ENCODE results near the gene SMTNL2.

SMTNL2 gene

GRCh38 chr17:4584101-4584916 is at the start of gene SMTNL2:
TSS of gene SMTNL2 (plus strand) at chr17:4584529. CDS start at chr17:4584606, 77 bp downstream.
- H3K4me3 Mint-ChIP-seq = peak within 1 kb of the TSS; percentile 55
- CTCF ChIA-PET = no interaction called here
- no peaks in the 10 kb centered on the region for H3K9me3 Mint-ChIP-seq
- no peaks in the 10 kb centered on the region for H3K36me3 Mint-ChIP-seq
- H3K4me1 Mint-ChIP-seq = peaks cover 7% of the 10 kb centered on the region
- peak; percentile 37 for DNase-seq
- H3K27ac Mint-ChIP-seq = no peak within 1 kb of the TSS
- peaks cover 71% of the 10 kb centered on the region for H3K27me3 Mint-ChIP-seq

GRCh38 chr17:4534928-4535666 is 49.2 kb upstream of the SMTNL2 start:
- Mint-ChIP-seq H3K4me1 (no peaks in the 10 kb centered on the region), H3K27me3 (peaks cover 36% of the 10 kb centered on the region), H3K9me3 (no peaks in the 10 kb centered on the region), H3K27ac (no peak overlapping the region), H3K36me3 (no peaks in the 10 kb centered on the region), H3K4me3 (no peak overlapping the region)
- CTCF ChIA-PET = no interaction called here
- DNase-seq = no peak

DNA sequence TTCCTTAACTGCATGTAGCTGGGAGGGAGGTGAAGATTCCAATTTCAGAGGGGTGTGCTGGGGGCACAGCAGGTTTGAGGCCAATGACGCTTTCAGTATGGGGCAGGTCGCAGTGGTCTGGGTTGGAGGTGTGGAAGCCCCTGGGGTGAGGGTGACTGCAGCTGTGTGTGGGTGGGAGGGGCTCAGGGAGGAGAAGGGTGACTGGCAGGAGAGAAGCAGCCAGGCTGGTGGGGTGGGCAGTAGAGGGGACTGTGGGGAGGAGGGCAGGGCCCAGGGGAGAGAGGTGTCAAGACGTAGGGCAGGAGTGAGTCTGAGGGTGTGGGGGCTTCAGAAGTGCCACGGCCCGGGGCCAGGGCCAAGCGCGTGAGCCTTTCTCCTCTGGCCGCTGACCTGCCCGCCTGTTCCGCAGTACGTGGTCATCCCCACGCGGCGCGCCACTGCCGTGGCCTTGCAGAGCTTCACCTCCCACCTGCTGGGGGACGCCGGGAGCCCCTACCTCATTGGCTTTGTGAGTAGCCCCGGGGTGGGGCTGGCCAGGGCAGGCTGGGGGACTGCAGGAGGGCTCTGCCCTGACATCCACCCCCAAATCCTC is 48.6 kb upstream of the SMTNL2 start:
- Mint-ChIP-seq H3K36me3 (no peaks in the 10 kb centered on the region), H3K27me3 (peaks cover 29% of the 10 kb centered on the region), H3K4me3 (no peak overlapping the region), H3K27ac (no peak overlapping the region), H3K4me1 (no peaks in the 10 kb centered on the region), H3K9me3 (no peaks in the 10 kb centered on the region)
- CTCF ChIA-PET = no interaction called here
- DNase-seq = no peak

DNA sequence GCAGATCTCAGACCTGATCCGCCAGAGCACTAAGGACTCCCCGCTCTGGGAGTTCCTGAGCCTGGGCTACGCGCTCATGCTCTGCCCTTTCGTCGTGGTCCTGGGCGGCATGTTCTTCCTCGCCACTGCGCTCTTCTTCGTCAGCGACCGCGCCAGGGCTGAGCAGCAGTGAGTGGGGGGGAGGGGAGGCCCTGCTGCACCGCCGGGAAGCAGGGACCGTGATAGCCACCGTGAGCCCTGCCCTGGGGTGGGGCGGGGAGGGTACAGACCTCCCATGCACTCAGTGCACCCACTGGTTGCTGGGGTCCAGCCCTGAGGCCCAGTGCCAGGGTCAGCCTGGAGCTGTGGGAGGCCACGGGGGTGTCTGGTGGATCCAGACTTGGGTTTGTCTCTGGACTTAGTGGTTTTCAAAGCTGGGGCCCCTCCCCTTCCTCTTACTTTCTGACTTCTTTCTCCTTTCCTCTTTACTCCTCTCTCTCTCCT is 48.0 kb upstream of the SMTNL2 start:
- DNase-seq = no peak
- peaks cover 23% of the 10 kb centered on the region for H3K27me3 Mint-ChIP-seq
- no peaks in the 10 kb centered on the region for H3K4me1 Mint-ChIP-seq
- no peak overlapping the region for H3K4me3 Mint-ChIP-seq
- H3K27ac Mint-ChIP-seq = no peak overlapping the region
- no peaks in the 10 kb centered on the region for H3K9me3 Mint-ChIP-seq
- H3K36me3 Mint-ChIP-seq = peaks cover under 1% of the 10 kb centered on the region
- CTCF ChIA-PET = interaction anchor here (0.6 kb wide), 1 partner anchor 106 kb away, joined by 3 read pairs; no protein-coding TSS in a partner anchor

GRCh38 chr17:4536742-4537411 is 47.5 kb upstream of the SMTNL2 start:
- H3K36me3 Mint-ChIP-seq = peaks cover 3% of the 10 kb centered on the region
- CTCF ChIA-PET = interaction anchor here (0.6 to 1.4 kb wide), 2 partner anchors 30 to 106 kb away, joined by 3 read pairs; no protein-coding TSS in a partner anchor
- H3K9me3 Mint-ChIP-seq = no peaks in the 10 kb centered on the region
- no peak overlapping the region for H3K4me3 Mint-ChIP-seq
- no peak for DNase-seq
- peak overlapping the region; percentile 52 for H3K27ac Mint-ChIP-seq
- H3K27me3 Mint-ChIP-seq = peaks cover 21% of the 10 kb centered on the region
- no peaks in the 10 kb centered on the region for H3K4me1 Mint-ChIP-seq

DNA sequence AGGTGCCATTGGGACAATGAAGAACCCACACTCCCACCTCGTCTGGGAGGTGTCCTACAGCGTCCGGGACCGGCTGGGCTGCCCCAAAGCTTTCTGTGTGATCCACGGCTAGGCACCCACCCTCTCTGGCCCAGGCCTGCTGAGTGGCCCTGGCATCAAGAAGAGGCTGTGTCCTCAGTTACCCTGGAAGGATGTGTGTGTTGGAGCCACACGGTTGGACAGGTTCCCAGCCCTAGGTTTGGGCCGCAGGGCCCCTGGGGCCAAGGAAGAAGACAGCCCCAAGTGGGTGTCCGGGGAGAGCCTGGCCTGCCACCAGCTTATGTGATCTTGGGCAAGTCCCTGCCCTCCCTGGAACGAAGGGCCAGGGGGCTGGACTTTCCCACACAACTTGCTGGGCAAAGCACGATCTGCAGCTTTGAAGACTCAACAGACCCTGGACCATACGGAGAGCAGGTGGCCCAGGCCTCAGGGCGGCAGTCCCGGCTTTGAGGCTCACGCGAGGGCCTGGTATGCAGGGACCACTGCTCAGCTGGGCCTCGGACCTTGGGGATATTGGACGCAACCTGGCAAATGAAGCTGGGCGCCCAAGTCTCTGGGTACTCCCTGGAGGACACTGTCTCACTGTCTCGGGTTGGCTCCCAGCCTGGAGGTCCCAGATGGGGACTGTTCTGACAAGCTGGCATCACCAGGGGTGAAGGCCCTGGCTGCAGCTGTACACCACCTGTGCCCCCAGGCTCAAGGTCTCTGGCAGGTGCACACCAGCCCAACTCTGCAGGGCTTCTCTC is 46.7 kb upstream of the SMTNL2 start:
- H3K27ac Mint-ChIP-seq = no peak overlapping the region
- H3K36me3 Mint-ChIP-seq = peaks cover 3% of the 10 kb centered on the region
- DNase-seq = no peak
- no peaks in the 10 kb centered on the region for H3K4me1 Mint-ChIP-seq
- H3K27me3 Mint-ChIP-seq = peaks cover 13% of the 10 kb centered on the region
- no peaks in the 10 kb centered on the region for H3K9me3 Mint-ChIP-seq
- CTCF ChIA-PET = interaction anchor here (1.4 kb wide), 1 partner anchor 29 kb away, joined by 3 read pairs; no protein-coding TSS in a partner anchor
- H3K4me3 Mint-ChIP-seq = no peak overlapping the region

DNA sequence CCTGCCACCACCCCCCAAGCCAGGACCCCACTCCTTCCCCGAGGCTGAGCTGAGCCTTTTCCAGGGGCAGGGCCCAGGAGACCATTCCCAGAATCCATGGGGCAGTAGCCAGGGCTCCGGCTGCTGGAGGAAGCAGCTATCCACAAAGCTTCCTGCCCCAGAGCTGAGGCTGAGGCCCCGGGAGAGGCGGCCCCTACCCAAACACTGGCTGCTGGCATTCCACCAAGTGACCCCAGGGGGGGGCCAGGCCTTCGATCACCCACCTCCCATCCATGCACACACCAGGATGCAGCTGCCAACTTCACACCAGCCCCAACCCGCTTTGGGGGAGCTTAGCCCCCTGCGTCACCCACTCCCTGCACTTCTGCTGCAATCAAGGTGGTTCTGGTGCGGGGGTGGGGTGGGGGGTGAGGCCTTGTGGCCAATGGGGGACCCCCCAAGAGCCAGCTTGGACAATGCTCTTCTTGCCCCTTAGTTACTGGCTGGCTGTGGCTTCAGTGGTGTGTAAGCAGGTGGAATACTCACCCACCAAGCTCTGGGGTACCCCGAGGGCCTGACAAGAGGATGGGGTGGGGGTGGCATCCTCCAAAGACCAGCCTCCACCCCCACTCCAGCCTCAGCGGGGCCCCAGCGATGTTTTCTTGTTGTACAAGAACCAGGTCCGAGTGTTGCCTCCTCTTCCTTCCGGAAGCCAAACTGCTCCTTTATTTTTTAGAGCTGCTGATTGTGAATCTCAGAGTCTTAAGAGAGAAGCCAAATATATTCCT is 45.9 kb upstream of the SMTNL2 start:
- H3K27me3 Mint-ChIP-seq = peaks cover 9% of the 10 kb centered on the region
- H3K9me3 Mint-ChIP-seq = no peaks in the 10 kb centered on the region
- H3K36me3 Mint-ChIP-seq = peaks cover 3% of the 10 kb centered on the region
- CTCF ChIA-PET = interaction anchor here (1.4 kb wide), 1 partner anchor 28 kb away, joined by 3 read pairs; no protein-coding TSS in a partner anchor
- no peak overlapping the region for H3K4me3 Mint-ChIP-seq
- no peak for DNase-seq
- H3K27ac Mint-ChIP-seq = no peak overlapping the region
- no peaks in the 10 kb centered on the region for H3K4me1 Mint-ChIP-seq

DNA sequence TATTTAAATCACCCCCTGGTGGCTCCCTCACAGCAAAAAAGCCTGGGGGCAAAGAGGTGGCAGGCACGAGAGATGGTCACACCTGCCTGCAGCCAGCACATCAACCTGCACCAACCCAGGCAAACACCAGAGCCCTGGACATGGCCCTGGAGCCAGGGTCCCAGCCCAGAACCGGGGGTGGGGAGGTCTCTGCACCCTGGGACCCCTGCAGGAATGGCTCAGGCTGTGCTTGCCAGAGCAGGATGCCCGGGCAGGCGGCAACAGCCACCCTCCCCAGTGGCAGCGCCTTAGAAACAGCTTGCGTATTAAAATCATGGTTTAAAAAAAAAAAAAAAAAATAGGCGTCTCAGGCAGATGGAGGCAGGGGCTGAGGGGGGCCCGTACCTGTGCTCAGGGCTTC is 45.3 kb upstream of the SMTNL2 start:
- H3K4me3 Mint-ChIP-seq = no peak overlapping the region
- no peaks in the 10 kb centered on the region for H3K4me1 Mint-ChIP-seq
- no peak for DNase-seq
- H3K27ac Mint-ChIP-seq = no peak overlapping the region
- no peaks in the 10 kb centered on the region for H3K9me3 Mint-ChIP-seq
- H3K27me3 Mint-ChIP-seq = peaks cover 3% of the 10 kb centered on the region
- CTCF ChIA-PET = no interaction called here
- peaks cover 4% of the 10 kb centered on the region for H3K36me3 Mint-ChIP-seq

- CTCF ChIA-PET = no interaction called here
- H3K27ac Mint-ChIP-seq = no peak overlapping the region
- H3K9me3 Mint-ChIP-seq = no peaks in the 10 kb centered on the region
- no peaks in the 10 kb centered on the region for H3K27me3 Mint-ChIP-seq
- H3K36me3 Mint-ChIP-seq = peaks cover 5% of the 10 kb centered on the region
- no peak for DNase-seq
- no peaks in the 10 kb centered on the region for H3K4me1 Mint-ChIP-seq
- H3K4me3 Mint-ChIP-seq = no peak overlapping the region
These were observed 44.6 kb upstream of the SMTNL2 start for GRCh38 chr17:4539576-4540223.

DNA sequence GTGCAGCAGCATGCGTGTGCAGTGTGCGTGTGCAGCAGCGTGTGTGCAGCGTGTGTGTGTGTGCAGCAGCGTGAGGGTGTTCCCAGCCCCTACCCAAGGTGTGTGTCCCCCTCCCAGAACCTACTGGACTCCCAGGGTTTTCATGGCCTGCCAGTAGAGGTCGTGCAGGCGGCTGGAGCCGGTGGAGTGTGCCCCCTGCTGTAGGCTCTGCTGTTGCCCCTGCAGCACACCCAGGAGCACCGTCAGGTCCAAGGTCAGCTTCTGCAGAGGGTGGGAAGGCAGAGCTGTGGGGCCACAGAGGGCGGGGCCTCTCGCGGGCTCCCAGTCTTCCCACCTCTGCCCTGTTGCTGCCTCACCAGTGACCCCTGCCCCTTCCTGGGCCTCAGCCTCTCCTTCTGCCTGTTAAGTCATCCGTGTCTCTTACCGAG is 44.1 kb upstream of the SMTNL2 start:
- no peak overlapping the region for H3K27ac Mint-ChIP-seq
- no peaks in the 10 kb centered on the region for H3K27me3 Mint-ChIP-seq
- H3K4me1 Mint-ChIP-seq = no peaks in the 10 kb centered on the region
- CTCF ChIA-PET = no interaction called here
- H3K9me3 Mint-ChIP-seq = no peaks in the 10 kb centered on the region
- peaks cover 5% of the 10 kb centered on the region for H3K36me3 Mint-ChIP-seq
- no peak overlapping the region for H3K4me3 Mint-ChIP-seq
- no peak for DNase-seq

- CTCF ChIA-PET = interaction anchor here (1.2 kb wide), 1 partner anchor 120 kb away, joined by 4 read pairs; no protein-coding TSS in a partner anchor
- H3K27me3 Mint-ChIP-seq = no peaks in the 10 kb centered on the region
- DNase-seq = no peak
- no peak overlapping the region for H3K27ac Mint-ChIP-seq
- H3K4me3 Mint-ChIP-seq = no peak overlapping the region
- peaks cover 5% of the 10 kb centered on the region for H3K36me3 Mint-ChIP-seq
- no peaks in the 10 kb centered on the region for H3K4me1 Mint-ChIP-seq
- no peaks in the 10 kb centered on the region for H3K9me3 Mint-ChIP-seq
These were observed 43.5 kb upstream of the SMTNL2 start for GRCh38 chr17:4540687-4541327.
